Epidermal melanocyte (primary cell): ENCODE results near the gene MVD.

Source experiments
- DNase-seq: peaks from one replicate; pipeline ENCODE4 v3.0.0; 2011; ENCODE audit warnings: low spot score; ENCODE audit not compliant: insufficient read length

MVD gene

GRCh38 chr16:88662843-88663606, at the start of gene MVD:
MVD (minus strand) TSS chr16:88663091; CDS start chr16:88663080, 11 bp downstream.
- DNase-seq = peak; percentile 100

- no peak for DNase-seq
Measured at GRCh38 chr16:88712362-88712979, 49.6 kb upstream of the MVD start.

GRCh38 chr16:88711750-88712340, 49.0 kb upstream of the MVD start:
- no peak for DNase-seq

GRCh38 chr16:88710556-88710955, 47.7 kb upstream of the MVD start:
- no peak for DNase-seq

GRCh38 chr16:88706965-88707826, 44.3 kb upstream of the MVD start:
- no peak for DNase-seq

GRCh38 chr16:88706229-88706964, 43.5 kb upstream of the MVD start, which contains the start of the genes CTU2 and RNF166:
CTU2 (plus strand) TSS chr16:88706503; CDS start chr16:88706531, 28 bp downstream.
RNF166 (minus strand) TSS chr16:88706408; CDS start chr16:88706325, 83 bp downstream.
- peak; percentile 99 for DNase-seq

- no peak for DNase-seq
Measured at GRCh38 chr16:88705801-88706228, 42.9 kb upstream of the MVD start.

- no peak for DNase-seq
Measured at GRCh38 chr16:88705076-88705684, 42.3 kb upstream of the MVD start.

GRCh38 chr16:88703486-88704309, 40.8 kb upstream of the MVD start:
- no peak for DNase-seq

- DNase-seq = no peak
Measured at GRCh38 chr16:88702371-88703210, 39.7 kb upstream of the MVD start.

GRCh38 chr16:88701581-88702370, 38.9 kb upstream of the MVD start:
- DNase-seq = no peak

GRCh38 chr16:88700636-88701482, 38.0 kb upstream of the MVD start:
- peak; percentile 74 for DNase-seq

GRCh38 chr16:88700322-88700635, 37.4 kb upstream of the MVD start:
- DNase-seq = no peak

- no peak for DNase-seq
Measured at GRCh38 chr16:88699180-88699579, 36.3 kb upstream of the MVD start.

GRCh38 chr16:88698646-88699045, 35.8 kb upstream of the MVD start:
- no peak for DNase-seq

GRCh38 chr16:88697831-88698615, 35.1 kb upstream of the MVD start:
- no peak for DNase-seq
